Fibroblast of the aortic adventitia (primary cell): Measurements from ENCODE around the gene ADARB2. TPM values are rescaled to one million over a fixed set of nuclear protein-coding genes. Genes with fewer than 3 reads are reported as not detected.

ENCODE experiments used
- DNase-seq: peaks from one replicate; pipeline ENCODE4 v3.0.0-alpha.2; 2010; ENCODE audit warnings: low read depth
- H3K4me3 ChIP-seq: 2 replicates; pipeline ENCODE4 v1.5.1; 2011; ENCODE audit warnings: low read depth, mild to moderate bottlenecking, control low read depth, low read length, moderate library complexity
- CTCF ChIP-seq: IDR thresholded peaks from 2 replicates; pipeline ENCODE4 v1.5.1; 2011; ENCODE audit warnings: mild to moderate bottlenecking, low read length, control low read depth, inconsistent platforms; ENCODE audit not compliant: insufficient read depth
- total RNA-seq: library from RNA; depleted of rRNA; stranded (reverse); fragments of >200 nt; gene quantifications from 2 replicates; pipeline ENCODE4 v1.2.3, GENCODE V29; 2012; ENCODE audit warnings: low replicate concordance

The ADARB2 gene
- total RNA-seq, 1 donor: not detected

GRCh38 chr10:1153251-1153763 is 584.0 kb downstream of the ADARB2 start:
- no peak overlapping the region for H3K4me3 ChIP-seq
- DNase-seq: no peak
- TF ChIP-seq CTCF: no peak

- H3K4me3 ChIP-seq: no peak overlapping the region
- DNase-seq: no peak
- TF ChIP-seq CTCF: no peak
These were observed 584.7 kb downstream of the ADARB2 start for GRCh38 chr10:1152386-1153250.

GRCh38 chr10:1151076-1152033 is 586.0 kb downstream of the ADARB2 start:
- no peak overlapping the region for H3K4me3 ChIP-seq
- DNase-seq: no peak
- no peak for TF ChIP-seq CTCF

GRCh38 chr10:1150638-1150955 is 586.7 kb downstream of the ADARB2 start:
- no peak for DNase-seq
- no peak for TF ChIP-seq CTCF
- H3K4me3 ChIP-seq: no peak overlapping the region

GRCh38 chr10:1149793-1150637 is 587.3 kb downstream of the ADARB2 start:
- TF ChIP-seq CTCF: no peak
- no peak overlapping the region for H3K4me3 ChIP-seq
- DNase-seq: no peak
